Colonic mucosa (tissue), 4 donors: Measurements from ENCODE around the gene CSF2RB. TPM values are rescaled to one million over a fixed set of nuclear protein-coding genes. Genes with fewer than 3 reads are reported as not detected.
A peak's percentile ranks its signal among the peaks of the same experiment; 100 is the strongest.

Experiments
- DNase-seq: peaks from one replicate; pipeline ENCODE4 v3.0.0-alpha.2; 2020
- H3K27ac ChIP-seq: fragments of 200-600 bp; one replicate; pipeline ENCODE4 v1.8.0; 2021
- H3K27me3 ChIP-seq: fragments of 200-600 bp; one replicate; pipeline ENCODE4 v1.8.0; 2021
- H3K36me3 ChIP-seq: fragments of 200-600 bp; one replicate; pipeline ENCODE4 v1.8.0; 2021
- H3K4me1 ChIP-seq: fragments of 200-600 bp; one replicate; pipeline ENCODE4 v1.8.0; 2021; ENCODE audit warnings: mild to moderate bottlenecking
- H3K4me3 ChIP-seq: fragments of 200-600 bp; one replicate; pipeline ENCODE4 v1.8.0; 2021
- H3K9ac ChIP-seq, 2 donors: one replicate each; pipeline ENCODE4 v1.7.0; 2013; ENCODE audit warnings: control low read depth in 2 of 2, low read depth in 2 of 2, low read length in 2 of 2
- H3K9me3 ChIP-seq: fragments of 200-600 bp; one replicate; pipeline ENCODE4 v1.8.0; 2021
- intact Hi-C: fragments of 100-400 bp; cut with DNase I; formaldehyde crosslinking; loops from one replicate; pipeline ENCODE4 v1.14.1; 2022
- total RNA-seq, 2 donors: library from RNA; stranded (reverse); fragmentation: NEBNext Ultra II Directional in 1 of 2; extraction: Animal tissue kit (Norgen Biotek cat#: 25700) in 1 of 2; gene quantifications; one replicate each; pipeline ENCODE4 v1.2.1, GENCODE V29; 2021
- TF ChIP-seq, protein P1 (sequence below): fragments of 200-600 bp; IDR thresholded peaks from one replicate; pipeline ENCODE4 v1.8.0; 2022; ENCODE audit warnings: antibody characterized with exemption, mild to moderate bottlenecking
- donor health status: healthy.
- donor health status: DM: no; HTN: no; CAD: no.
- donor health status: DM: no; HTN: no; CAD: no.

CSF2RB gene
- total RNA-seq, 2 donors from 2014 or later, result 2.1 to 5.2 TPM

GRCh38 chr22:36966851-36967540, 53.6 kb downstream of the CSF2RB start:
- intact Hi-C loops, result no loop called here
- no peak overlapping the region for H3K4me3 ChIP-seq
- TF ChIP-seq, protein P1, sequence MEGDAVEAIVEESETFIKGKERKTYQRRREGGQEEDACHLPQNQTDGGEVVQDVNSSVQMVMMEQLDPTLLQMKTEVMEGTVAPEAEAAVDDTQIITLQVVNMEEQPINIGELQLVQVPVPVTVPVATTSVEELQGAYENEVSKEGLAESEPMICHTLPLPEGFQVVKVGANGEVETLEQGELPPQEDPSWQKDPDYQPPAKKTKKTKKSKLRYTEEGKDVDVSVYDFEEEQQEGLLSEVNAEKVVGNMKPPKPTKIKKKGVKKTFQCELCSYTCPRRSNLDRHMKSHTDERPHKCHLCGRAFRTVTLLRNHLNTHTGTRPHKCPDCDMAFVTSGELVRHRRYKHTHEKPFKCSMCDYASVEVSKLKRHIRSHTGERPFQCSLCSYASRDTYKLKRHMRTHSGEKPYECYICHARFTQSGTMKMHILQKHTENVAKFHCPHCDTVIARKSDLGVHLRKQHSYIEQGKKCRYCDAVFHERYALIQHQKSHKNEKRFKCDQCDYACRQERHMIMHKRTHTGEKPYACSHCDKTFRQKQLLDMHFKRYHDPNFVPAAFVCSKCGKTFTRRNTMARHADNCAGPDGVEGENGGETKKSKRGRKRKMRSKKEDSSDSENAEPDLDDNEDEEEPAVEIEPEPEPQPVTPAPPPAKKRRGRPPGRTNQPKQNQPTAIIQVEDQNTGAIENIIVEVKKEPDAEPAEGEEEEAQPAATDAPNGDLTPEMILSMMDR, result no peak
- H3K9ac ChIP-seq, result no peak overlapping the region
- no peaks in the 10 kb centered on the region for H3K9me3 ChIP-seq
- H3K27me3 ChIP-seq, result no peaks in the 10 kb centered on the region
- H3K4me1 ChIP-seq, result no peaks in the 10 kb centered on the region
- H3K36me3 ChIP-seq, result no peaks in the 10 kb centered on the region
- no peak overlapping the region for H3K27ac ChIP-seq
- no peak for DNase-seq

- Histone ChIP-seq H3K9me3 (no peaks in the 10 kb centered on the region), H3K36me3 (no peaks in the 10 kb centered on the region), H3K27me3 (no peaks in the 10 kb centered on the region), H3K4me1 (no peaks in the 10 kb centered on the region), H3K27ac (no peak overlapping the region), H3K4me3 (no peak overlapping the region), H3K9ac (no peak overlapping the region)
- intact Hi-C loops, result no loop called here
- TF ChIP-seq, protein P1, result no peak
- no peak for DNase-seq
These were observed 55.0 kb downstream of the CSF2RB start for GRCh38 chr22:36968249-36968964.

DNA sequence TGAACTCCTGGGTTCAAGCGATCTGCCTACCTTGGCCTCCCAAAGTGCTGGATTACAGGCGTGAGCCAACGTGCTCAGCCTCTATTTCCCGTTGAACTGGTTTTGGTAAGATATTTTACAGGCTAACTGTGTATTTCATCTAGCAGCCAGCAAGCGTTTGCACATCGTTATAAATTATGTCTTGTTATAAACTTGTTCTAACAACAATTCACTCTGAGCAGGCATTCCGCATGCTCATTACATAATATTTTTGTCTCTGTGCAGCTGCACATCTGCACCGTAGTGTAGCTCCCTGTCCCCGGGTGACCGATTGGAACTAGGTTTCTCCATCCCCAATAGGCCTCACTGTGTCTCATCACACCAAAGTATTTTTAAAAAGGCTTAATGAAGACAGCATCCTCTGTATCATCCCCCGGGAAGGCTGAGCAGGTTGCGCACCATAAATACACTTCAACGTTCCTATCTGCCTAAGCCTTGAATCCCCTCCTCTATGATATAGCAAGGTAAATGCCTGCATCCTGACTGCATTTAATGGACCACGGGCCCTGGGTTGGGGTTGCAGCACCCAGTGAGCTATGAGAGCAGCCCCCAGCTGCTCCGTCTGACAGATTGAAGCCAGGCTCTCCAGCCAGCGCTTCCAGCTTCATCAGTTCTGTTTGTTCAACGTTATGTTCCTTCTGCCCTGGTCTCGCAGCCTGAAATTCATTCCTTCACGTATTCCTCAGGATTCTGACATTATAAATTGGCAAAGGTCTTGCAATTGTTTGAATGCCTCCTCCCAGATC, 58.1 kb downstream of the CSF2RB start:
- no peak overlapping the region for H3K27ac ChIP-seq
- intact Hi-C loops, result loop anchor here (10.0 kb wide), 1 partner anchor 117 kb away; no protein-coding TSS in a partner anchor
- H3K4me1 ChIP-seq, result no peaks in the 10 kb centered on the region
- no peaks in the 10 kb centered on the region for H3K27me3 ChIP-seq
- no peaks in the 10 kb centered on the region for H3K9me3 ChIP-seq
- H3K4me3 ChIP-seq, result no peak overlapping the region
- TF ChIP-seq, protein P1, result no peak
- DNase-seq, result no peak
- no peak overlapping the region for H3K9ac ChIP-seq
- no peaks in the 10 kb centered on the region for H3K36me3 ChIP-seq

- Histone ChIP-seq H3K9ac (no peak overlapping the region), H3K36me3 (no peaks in the 10 kb centered on the region), H3K4me3 (no peak overlapping the region), H3K27ac (no peak overlapping the region), H3K9me3 (no peaks in the 10 kb centered on the region), H3K27me3 (no peaks in the 10 kb centered on the region), H3K4me1 (no peaks in the 10 kb centered on the region)
- DNase-seq, result no peak
- TF ChIP-seq, protein P1, result no peak
- intact Hi-C loops, result loop anchor here (5.0 to 10.0 kb wide), 3 partner anchors 122 to 429 kb away; no protein-coding TSS in a partner anchor
These were observed 63.2 kb downstream of the CSF2RB start for GRCh38 chr22:36976606-36977005.

- no peak overlapping the region for H3K27ac ChIP-seq
- H3K36me3 ChIP-seq, result no peaks in the 10 kb centered on the region
- H3K9ac ChIP-seq, result peak overlapping the region in 1 of 2 donors; percentile 60
- no peaks in the 10 kb centered on the region for H3K9me3 ChIP-seq
- peak overlapping the region; percentile 8 for H3K4me3 ChIP-seq
- intact Hi-C loops, result loop anchor here (5.0 to 10.0 kb wide), 3 partner anchors 123 to 430 kb away; no protein-coding TSS in a partner anchor
- DNase-seq, result peak; percentile 77
- no peaks in the 10 kb centered on the region for H3K4me1 ChIP-seq
- H3K27me3 ChIP-seq, result no peaks in the 10 kb centered on the region
- TF ChIP-seq, protein P1, result peak; percentile 28
These were observed 64.0 kb downstream of the CSF2RB start for GRCh38 chr22:36977401-36977861.
